ENCODE measurements around the gene RABGAP1L.
"Not testable (repeated sequence)": the region's sequence is repeated elsewhere in the genome, so short reads cannot be mapped to it uniquely, and the experiment has no call there.

RABGAP1L gene

DNA sequence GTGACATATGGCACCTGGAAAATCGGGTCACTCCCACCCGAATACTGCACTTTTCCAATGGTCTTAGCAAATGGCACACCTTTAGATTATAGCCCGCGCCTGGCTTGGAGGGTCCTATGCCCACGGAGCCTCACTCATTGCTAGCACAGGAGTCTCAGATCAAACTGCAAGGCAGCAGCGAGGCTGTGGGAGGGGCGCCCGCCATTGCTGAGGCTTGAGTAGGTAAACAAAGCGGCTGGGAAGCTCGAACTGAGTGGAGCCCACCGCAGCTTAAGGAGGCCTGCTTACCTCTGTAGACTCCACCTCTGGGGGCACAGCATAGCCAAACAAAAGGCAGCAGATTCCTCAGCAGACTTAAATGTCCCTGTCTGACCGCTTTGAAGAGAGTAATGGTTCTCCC is 458.6 kb downstream of the RABGAP1L start:
- FAIRE-seq: not testable (repeated sequence)

DNA sequence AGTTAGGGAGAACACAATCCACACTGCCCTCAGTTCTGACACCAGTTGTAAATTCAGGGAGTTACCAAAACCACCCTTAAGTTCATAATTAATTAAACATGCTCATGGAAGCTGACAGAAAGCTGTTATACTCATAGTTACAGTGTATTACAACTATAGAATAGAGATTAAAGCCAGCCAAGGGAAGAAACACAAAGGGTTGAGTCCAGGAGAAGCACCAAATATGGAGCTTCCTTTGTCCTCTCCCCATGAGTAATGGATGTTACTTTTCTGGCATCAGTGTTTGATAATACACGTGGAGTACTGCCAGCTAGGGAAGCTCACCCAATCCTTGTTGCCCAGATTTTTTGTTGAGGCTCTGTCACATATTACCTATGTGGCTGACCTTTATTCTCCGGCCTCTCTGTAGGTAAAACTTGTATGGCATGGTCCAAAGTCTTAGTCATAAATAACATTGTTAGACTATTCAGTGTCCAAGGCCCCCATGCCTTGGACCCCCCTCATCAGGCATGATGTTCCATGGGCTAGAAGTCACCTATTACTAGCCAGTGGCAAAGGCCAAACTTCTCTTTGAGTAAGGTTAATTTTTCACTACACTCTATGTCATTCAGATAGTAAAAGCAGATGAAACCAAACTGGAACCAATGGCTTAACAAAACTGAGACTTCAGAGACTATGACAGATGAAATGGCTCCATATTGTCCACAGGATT is 464.2 kb downstream of the RABGAP1L start:
- no peak for FAIRE-seq

DNA sequence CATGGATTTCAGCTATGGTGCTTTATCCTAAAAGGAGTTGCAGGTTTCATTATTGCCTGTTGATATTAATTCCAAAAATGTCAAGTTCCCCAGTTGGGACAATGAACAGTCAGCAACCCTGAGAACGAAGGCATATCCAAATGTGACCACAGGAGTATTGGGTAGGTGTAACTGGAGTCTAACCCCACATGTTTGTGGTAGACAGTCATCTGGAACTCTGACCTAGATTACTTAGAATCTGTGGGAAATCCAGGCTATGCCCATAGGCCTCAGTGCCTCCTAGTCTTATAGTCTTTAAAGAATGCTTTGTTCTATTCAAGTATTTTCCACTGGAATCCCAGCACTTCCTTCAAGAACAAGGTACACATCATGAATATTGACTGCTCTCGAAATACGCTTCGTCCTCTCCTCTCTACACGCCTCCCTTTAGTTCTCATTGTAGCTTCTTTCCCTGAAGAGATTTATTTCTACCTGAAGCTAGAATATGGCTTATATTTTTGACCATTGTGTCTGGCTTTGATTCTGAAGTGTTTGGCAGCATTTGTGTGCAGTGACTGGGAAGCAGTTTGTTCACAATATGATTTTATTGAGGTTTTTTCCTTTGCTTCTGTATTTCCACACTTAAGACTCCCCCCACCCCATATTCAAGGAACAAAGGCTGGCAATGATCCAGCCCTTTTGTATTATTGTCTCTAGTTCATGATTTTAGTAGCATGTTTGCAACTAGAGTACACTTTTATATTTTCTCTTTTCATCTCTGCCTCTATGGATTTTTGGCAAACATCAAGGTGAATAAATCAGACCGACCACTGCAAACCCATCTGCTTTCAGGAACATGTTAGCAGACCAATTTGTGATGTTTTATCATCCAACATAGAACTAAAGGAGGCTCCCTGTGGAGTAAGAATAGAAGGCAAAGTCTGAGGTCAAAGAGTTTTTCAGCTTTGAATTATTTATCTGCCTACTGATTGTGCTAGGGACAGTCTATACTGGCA is 467.0 kb downstream of the RABGAP1L start:
- FAIRE-seq: no peak

DNA sequence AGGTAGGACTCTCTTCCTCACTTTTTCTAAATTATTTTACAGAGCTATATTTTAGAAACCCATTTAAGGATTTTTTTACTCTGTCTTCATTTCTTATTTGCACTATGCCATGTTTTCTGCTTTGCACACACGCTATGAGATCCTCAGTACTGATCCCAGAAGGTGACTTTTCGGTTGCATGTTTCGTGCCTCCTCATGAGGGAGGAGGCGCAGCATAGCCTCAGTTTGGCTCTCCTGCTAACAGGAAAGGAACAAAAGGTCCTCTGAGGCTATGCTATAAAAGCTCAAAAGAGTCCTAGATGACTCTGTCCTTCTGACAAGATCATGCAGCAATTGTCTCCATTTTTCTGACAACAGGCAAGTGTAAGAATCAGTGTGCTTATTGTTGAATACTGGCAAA is 478.2 kb downstream of the RABGAP1L start:
- no peak for FAIRE-seq

DNA sequence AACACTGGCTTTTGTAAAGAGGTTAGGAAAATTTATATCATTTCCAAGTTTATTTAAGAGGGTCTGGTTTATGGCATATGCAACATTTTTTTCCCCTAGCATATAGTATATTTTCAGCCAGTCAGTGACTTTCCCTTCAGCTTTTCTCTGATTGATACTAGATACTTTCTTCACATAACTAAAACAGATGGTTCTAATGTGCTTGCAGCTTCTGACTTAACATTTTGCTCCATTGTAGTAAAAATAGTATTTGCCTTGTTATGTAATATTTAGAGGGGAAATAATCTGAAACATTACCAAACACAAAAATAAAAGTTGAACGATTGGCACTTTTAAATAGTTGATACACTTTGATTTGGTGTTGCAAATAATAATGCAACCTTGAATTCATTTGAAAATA is 480.1 kb downstream of the RABGAP1L start:
- FAIRE-seq: no peak

DNA sequence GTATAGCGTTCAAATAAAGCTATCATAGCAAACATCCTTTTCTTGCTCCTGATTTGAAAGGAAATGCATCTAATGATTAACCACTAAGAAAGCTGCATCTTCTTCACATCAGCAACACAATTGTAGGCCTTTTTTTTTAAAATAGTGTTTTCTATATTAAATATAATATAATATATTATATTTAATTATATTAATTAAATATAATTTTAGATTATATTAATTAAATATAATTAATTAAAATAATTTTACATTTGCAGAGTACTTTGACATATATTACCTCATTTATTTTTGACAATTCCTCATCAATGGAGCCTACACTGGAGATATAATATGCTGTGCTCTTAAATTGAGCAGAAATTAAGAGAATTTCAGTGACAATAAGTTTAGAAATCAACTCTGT is 481.5 kb downstream of the RABGAP1L start:
- peak; percentile 87 for FAIRE-seq

DNA sequence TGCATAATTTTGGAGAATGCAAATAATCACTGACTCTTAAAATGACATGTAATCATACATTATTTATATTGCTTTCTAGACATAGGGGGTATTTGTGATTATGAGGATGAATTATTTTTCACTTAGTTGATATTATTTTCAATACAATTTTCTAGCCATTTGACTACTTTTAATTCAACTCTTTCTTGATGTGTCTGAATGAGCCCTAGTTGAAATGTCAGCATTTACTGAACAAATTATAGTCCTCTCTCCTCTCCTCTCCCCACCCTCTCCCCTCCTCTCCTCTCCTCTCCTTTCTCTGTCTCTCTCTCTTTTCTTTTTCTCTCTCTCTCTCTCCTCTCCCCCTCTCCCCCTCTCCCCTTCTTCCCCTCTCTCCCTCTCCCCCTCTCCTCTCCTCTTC is 483.1 kb downstream of the RABGAP1L start:
- FAIRE-seq: no peak

DNA sequence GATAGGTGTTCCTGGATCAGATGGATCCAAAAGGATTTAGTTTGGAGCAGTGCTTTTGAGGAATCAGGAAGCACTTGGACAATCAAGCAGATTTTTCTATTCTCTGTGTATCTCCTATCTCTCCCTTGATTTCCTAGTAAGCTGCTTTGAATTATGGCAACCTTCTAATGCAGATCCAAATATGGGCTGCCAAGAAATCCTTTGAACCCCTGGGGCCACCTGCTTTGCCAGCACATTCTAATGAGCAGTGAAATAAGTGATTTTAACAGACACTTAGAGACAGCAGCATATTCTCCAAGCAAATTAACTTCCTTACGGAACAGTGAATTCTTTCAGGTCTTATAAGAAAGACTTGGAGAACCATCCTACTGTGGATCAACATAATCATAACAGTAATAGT is 483.9 kb downstream of the RABGAP1L start:
- no peak for FAIRE-seq

DNA sequence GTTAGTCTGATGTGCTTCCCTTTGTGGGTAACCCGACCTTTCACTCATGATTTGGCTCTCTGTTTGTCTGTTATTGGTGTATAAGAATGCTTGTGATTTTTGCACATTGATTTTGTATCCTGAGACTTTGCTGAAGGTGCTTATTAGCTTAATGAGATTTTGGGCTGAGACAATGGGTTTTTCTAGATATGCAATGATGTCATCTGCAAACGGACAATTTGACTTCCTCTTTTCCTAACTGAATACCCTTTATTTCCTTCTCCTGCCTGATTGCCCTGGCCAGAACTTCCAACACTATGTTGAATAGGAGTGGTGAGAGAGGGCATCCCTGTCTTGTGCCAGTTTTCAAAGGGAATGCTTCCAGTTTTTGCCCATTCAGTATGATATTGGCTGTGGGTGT is 490.3 kb downstream of the RABGAP1L start:
- FAIRE-seq: not testable (repeated sequence)

DNA sequence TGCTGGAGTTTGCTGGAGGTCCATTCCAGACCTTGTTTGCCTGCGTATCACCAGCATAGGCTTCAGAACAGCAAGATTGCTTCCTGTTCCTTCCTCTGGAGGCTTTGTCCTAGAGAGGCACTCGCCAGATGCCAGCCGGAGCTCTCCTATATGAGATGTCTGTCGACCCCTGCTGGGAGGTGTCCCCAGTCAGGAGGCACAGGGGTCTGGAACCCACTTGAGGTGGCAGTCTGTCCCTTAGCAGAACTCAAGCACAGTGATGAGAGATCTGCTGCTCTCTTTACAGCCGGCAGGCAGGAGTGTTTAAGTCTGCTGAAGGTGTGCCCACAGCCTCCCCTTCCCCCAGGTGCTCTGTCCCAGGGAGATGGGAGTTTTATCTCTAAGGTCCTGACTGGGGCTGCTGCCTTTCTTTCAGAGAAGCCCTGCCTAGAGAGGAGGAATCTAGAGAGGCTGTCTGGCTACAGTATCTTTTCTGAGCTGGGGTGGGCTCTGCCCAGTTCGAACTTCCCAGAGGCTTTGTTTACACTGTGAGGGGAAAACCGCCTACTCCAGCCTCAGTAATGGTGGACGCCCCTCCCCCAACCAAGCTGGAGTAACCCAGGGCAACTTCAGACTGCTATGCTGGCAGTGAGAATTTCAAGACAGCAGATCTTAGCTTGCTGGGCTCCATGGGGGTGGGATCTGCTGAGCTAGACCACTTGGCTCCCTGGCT is 493.4 kb downstream of the RABGAP1L start:
- no peak for FAIRE-seq

DNA sequence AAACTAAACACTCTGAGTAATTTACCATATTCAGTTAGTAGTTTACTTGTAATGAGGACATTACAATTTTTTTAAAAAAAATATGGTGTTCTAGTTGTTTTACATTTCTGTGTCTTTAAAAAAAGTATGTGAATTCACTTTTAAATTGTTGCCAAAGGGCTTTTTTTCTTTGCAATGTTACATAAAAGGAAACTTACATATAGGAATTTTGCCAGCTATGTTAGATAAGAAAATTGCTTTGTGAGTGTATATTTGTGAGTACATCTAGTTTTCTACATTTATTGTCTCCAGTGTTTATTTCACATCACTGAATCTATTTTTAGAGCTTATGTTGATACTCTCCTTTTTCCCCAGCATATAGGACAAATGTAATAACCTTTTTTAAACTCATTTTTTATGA is 495.2 kb downstream of the RABGAP1L start:
- no peak for FAIRE-seq

DNA sequence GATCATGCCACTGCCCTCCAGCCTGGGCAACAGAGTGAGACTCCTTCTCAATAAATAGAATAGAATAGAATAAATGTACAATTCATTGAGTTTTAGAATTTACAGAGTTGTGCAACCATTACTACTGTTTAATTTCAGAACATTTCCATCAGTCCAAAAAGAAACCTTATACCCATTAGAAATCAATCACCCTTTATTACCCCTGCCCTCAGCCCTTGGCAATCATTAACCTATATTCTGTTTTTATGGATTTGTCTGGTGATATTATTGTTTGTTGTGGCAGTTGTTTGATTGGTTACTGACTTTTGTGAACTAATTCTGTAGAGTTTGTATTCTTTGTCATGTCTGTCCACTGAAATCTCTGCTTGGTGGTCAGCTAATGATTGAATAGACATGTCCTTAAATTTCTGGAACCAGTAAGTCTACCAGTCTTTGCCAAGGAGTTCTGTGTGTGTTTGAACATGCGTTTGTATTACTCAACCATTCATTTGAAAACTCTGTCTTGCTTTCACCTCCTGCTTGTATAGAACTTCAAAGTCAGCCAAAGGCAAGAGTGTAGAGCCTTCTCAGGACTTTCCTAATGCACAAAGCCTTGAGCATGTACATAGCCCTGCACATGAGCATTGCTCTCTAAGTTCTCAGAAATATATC is 497.2 kb downstream of the RABGAP1L start:
- no peak for FAIRE-seq

DNA sequence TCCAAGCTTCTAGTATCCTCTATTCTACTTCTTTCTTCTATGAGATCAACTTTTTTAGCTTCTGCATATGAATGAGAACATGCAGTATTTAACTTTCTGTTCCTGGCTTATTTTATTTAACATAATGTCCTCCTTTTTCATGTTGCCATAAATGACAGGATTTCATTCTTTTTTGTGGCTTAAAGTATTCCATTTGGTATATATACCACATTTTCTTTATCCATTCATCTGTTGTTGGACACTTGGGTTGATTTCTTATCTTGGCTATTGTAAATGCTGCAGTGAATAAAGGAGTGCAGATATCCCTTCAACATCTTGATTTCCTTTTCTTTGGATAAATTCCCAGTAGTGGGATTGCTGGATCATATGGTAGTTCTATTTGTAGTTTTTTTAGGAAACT is 498.1 kb downstream of the RABGAP1L start:
- no peak for FAIRE-seq

DNA sequence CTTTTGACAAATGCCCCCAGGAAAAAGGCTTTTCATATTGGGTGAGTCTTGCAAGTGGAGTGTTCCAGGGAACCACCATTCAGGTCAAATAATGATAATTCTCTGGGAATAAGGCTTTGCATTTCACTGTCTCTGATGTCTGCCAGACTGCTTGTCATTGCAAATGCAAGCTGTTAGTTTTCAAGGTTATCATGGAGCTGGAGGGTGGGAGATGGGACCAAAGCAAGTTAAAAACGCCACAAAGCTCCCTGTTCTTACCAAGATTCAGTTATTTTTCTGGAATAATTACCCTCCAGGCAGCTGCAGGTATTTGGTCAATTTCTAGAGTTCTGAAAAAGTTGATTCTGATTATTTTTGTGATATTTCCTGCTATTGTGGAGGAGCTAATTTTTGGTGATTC is 498.6 kb downstream of the RABGAP1L start:
- FAIRE-seq: no peak

DNA sequence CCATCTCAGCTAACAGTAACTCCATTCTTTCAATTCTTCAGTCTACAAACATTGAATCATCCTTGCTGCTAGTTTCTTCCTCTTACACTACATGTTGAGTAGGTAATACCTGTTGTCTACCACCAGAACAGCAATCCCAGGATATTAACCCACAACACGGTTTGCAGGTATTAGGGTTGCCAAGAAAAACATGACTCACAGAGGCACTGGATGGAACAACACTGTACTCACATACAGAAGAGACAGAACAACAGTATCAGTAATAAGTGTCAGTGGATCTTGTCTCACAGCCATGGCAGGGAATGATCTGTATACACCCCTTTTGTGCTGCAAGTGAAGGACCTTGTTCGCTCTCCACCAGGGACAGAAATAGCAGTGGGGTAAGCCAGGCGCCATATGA is 500.5 kb downstream of the RABGAP1L start:
- FAIRE-seq: no peak

DNA sequence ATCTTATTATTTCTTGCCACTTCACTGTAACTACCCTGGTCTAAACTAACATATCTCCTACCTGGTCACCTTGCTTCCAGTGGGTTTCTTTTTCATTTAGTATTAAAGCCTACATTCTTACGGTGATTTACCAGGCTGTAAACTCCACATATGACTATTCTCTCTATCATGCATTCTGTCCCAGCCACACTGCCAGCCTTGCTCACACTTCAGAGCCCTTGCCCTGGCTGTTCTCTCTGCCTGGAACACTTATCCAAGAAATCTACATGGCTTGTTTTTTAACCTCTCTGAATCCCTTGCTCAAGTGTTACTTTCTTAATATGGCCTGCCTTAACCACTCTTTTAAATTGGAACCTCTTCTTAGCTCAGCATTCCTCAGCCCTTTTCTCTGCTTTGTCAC is 501.2 kb downstream of the RABGAP1L start:
- FAIRE-seq: no peak

DNA sequence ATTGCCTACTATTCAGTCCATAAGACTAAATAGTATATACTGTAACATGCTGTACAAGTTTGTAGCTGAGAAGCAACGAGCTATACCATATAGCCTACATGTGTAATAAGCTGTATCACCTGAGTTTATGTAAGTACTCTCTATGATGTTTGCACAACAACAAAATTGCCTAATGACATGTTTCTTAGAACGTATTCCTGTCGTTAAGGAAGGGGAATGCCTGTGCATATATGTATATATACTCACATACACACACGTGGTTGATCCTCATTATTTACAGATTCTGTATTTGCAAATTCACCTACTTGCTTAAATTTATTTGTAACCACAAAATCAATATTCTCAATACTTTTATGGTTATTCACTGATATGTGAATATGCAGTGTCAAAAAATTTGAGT is 504.0 kb downstream of the RABGAP1L start:
- no peak for FAIRE-seq

DNA sequence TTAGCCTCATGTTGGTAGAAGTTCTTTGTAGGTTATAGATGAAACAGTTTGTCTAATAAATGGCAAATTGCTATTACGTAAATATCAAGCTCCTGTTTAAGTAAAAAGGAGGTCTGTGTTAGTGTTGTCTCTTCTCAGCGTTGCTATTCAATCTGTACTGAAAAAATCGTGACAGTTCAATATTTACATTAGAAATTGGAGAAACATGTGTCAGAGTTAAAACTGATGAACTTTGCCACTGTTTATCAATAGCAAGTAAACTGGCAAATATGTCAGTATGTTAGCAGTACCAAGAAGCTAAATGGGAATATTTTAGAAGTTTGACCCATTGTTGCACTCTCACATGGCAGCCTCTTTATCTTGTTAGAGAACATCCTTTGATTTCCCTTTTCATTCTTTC is 506.9 kb downstream of the RABGAP1L start:
- no peak for FAIRE-seq

DNA sequence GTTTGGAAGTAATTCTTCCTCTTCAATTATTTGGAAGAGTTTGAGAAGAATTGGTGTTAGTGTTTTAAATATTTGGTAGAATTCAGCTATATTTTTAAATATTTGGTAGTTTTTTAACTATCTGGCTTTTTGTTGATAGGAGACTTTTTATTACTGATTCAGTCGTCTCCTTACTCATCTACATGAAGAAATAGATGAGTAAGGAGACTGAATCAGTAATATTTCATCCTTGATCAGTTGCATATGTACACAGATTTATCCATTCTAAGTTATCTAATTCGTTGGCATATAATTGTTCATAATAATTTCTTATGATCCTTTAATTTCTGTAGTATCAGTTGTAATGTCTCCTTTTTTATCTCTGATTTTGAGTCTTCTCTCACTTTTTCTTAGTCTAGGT is 512.5 kb downstream of the RABGAP1L start:
- FAIRE-seq: no peak

DNA sequence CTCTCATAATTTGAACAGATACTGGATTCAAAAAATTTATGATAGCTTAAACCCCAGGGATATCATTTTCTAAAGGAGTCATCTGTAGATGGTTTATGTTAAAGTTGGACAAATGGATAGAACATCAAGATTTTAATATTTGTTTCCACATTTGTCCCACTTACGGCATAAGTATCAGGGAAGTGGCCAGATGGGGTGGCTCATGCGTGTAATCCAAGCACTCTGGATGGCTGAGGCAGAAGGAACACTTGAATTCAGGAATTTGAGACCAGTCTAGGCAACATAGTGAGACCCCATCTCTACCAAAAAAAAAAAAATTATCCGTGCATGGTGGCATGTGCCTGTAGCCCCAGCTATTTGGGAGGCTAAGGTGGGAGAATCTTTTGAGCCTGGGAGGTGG is 517.5 kb downstream of the RABGAP1L start:
- FAIRE-seq: no peak

DNA sequence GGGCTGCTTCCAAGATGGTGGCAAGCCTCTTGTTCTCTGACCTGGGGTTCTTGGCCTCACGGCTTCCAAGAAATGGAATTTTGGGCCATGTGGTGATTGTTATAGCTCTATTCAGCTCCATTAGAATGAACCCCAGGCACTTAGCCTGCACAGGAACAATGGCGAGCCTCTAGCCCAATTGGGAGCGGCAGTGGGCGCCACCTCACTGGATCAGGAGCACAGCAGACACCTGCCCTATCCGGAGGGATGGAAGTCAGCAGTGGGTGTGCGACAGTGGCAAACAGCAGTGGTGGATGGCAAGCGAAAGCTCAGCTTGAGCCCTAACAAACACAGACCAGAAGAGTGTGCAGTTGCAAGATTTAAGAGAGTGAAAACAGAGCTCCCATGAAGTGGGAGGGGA is 519.3 kb downstream of the RABGAP1L start:
- FAIRE-seq: no peak

DNA sequence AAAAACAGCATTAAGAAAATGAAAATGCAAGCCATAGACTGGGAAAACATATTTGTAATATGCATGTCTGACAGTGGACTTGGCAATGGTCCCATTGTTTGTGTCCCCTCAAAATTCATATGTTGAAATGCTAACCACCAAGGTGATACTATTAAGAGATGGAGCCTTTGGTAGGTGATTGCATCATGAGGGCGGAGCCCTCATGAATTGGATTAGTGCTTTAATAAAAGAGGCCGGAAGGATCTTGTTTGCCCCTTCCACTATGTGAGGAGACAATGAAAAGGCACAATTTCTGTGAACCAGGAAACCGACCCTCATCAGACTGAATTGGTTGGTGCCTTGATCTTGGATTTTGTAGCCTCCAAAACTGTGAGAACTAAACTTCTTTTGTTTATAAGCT is 520.8 kb downstream of the RABGAP1L start:
- no peak for FAIRE-seq

Data from colon (tissue), 2 donors.